Progenitor cell of endocrine pancreas (in vitro differentiated cells): ENCODE data around the gene LOXL1. TPM values are rescaled to one million over a fixed set of nuclear protein-coding genes. Genes with fewer than 3 reads are reported as not detected.
"Not testable (repeated sequence)": the region's sequence is repeated elsewhere in the genome, so short reads cannot be mapped to it uniquely, and the experiment has no call there.

ENCODE experiments used
- DNase-seq: peaks from one replicate; pipeline ENCODE4 v3.0.0; 2021; ENCODE audit warnings: low spot score; ENCODE audit not compliant: unreplicated experiment
- H3K27ac Mint-ChIP-seq: 2 replicates; pipeline ENCODE4 v1.8.0; 2021; ENCODE audit warnings: mild to moderate bottlenecking, moderate library complexity, mixed read lengths
- H3K27me3 Mint-ChIP-seq: 2 replicates; pipeline ENCODE4 v1.8.0; 2021; ENCODE audit warnings: mixed read lengths
- H3K36me3 Mint-ChIP-seq: 2 replicates; pipeline ENCODE4 v1.8.0; 2022; ENCODE audit warnings: mixed read lengths; ENCODE audit not compliant: insufficient read depth
- H3K4me1 Mint-ChIP-seq: 2 replicates; pipeline ENCODE4 v1.8.0; 2021; ENCODE audit warnings: low read depth, mixed read lengths
- H3K4me3 Mint-ChIP-seq: 2 replicates; pipeline ENCODE4 v1.8.0; 2021; ENCODE audit warnings: low read depth, mild to moderate bottlenecking, moderate library complexity, mixed read lengths
- H3K9me3 Mint-ChIP-seq: 2 replicates; pipeline ENCODE4 v1.8.0; 2021; ENCODE audit warnings: low read depth, mixed read lengths
- total RNA-seq: library from RNA; stranded (reverse); gene quantifications from 2 replicates; pipeline ENCODE4 v1.2.1, GENCODE V29; 2021
- TF ChIP-seq, protein P1 (sequence below): fragments of 200-600 bp; sonication (generic); IDR thresholded peaks from one replicate; pipeline ENCODE4 v1.5.0; 2021; ENCODE audit warnings: antibody characterized with exemption, mild to moderate bottlenecking; ENCODE audit not compliant: unreplicated experiment

Gene LOXL1
- total RNA-seq, 1 donor from 2014 or later, result 17.4 TPM

DNA sequence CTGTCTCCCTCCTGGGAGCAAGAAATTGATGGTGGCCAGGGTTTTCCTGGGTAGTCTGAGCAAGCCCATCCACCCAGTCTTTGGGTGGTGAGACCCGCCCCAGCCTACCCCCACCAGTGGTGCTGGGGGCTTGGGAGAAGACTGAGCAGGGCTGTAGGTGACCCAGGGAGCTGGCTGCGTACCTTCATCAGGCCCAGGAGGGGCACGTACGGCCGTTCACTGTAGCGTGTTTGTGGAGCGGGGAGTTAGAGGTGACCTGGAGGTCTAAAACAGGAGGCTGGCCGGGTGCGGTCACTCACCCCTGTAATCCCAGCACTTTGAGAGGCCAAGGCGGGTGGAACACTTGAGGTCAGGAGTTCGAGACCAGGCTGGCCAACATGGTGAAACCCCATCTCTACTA lies 11.5 kb downstream of the LOXL1 start:
- TF ChIP-seq, protein P1, sequence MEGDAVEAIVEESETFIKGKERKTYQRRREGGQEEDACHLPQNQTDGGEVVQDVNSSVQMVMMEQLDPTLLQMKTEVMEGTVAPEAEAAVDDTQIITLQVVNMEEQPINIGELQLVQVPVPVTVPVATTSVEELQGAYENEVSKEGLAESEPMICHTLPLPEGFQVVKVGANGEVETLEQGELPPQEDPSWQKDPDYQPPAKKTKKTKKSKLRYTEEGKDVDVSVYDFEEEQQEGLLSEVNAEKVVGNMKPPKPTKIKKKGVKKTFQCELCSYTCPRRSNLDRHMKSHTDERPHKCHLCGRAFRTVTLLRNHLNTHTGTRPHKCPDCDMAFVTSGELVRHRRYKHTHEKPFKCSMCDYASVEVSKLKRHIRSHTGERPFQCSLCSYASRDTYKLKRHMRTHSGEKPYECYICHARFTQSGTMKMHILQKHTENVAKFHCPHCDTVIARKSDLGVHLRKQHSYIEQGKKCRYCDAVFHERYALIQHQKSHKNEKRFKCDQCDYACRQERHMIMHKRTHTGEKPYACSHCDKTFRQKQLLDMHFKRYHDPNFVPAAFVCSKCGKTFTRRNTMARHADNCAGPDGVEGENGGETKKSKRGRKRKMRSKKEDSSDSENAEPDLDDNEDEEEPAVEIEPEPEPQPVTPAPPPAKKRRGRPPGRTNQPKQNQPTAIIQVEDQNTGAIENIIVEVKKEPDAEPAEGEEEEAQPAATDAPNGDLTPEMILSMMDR, result no peak
- Mint-ChIP-seq H3K27ac (no peak overlapping the region), H3K9me3 (no peaks in the 10 kb centered on the region), H3K4me3 (no peak overlapping the region), H3K4me1 (peaks cover 4% of the 10 kb centered on the region), H3K36me3 (no peaks in the 10 kb centered on the region), H3K27me3 (no peaks in the 10 kb centered on the region)
- DNase-seq, result no peak

DNA sequence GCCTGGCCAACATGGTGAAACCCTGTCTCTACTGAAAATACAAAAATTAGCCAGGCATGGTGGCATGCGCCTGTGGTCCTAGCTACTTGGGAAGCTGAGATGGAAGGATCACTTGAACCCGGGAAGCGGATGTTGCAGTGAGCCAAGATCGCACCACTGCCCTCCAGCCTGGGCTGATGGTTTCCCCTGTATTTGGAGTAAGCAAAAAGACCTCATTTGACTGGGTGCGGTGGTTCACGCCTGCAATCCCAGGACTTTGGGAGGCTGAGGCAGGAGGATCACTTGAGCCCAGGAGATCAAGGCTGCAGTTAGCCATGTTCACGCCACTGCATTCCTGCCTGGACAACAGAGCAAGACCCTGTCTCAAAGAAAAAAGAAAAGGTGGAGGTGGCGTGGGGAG lies 12.3 kb downstream of the LOXL1 start:
- not testable (repeated sequence) for H3K27ac Mint-ChIP-seq, H3K4me1 Mint-ChIP-seq, H3K9me3 Mint-ChIP-seq, H3K36me3 Mint-ChIP-seq, H3K4me3 Mint-ChIP-seq, DNase-seq, H3K27me3 Mint-ChIP-seq

DNA sequence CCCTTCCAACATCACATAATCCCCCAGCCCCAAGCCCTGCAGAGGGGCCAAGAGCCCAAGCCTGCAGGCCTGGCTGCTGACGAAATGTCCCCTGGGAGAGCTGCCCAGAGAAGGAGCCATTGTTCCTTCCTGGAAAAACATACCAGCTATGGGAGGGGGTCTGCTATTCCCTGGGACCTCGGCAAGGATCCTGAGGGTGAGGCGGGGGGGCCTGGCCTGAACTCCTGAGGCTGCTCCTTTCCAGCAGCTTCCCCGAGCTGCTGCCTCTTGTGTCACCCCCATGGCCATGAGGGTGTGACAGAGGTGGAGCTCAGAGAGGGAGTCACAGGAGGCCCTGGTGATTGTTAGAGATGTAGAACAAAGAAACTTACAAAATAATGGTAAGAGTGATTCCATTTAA lies 12.9 kb downstream of the LOXL1 start:
- DNase-seq, result no peak
- H3K4me1 Mint-ChIP-seq, result peaks cover 7% of the 10 kb centered on the region
- TF ChIP-seq, protein P1, result no peak
- no peaks in the 10 kb centered on the region for H3K9me3 Mint-ChIP-seq
- H3K27ac Mint-ChIP-seq, result no peak overlapping the region
- no peak overlapping the region for H3K4me3 Mint-ChIP-seq
- no peaks in the 10 kb centered on the region for H3K27me3 Mint-ChIP-seq
- H3K36me3 Mint-ChIP-seq, result no peaks in the 10 kb centered on the region

DNA sequence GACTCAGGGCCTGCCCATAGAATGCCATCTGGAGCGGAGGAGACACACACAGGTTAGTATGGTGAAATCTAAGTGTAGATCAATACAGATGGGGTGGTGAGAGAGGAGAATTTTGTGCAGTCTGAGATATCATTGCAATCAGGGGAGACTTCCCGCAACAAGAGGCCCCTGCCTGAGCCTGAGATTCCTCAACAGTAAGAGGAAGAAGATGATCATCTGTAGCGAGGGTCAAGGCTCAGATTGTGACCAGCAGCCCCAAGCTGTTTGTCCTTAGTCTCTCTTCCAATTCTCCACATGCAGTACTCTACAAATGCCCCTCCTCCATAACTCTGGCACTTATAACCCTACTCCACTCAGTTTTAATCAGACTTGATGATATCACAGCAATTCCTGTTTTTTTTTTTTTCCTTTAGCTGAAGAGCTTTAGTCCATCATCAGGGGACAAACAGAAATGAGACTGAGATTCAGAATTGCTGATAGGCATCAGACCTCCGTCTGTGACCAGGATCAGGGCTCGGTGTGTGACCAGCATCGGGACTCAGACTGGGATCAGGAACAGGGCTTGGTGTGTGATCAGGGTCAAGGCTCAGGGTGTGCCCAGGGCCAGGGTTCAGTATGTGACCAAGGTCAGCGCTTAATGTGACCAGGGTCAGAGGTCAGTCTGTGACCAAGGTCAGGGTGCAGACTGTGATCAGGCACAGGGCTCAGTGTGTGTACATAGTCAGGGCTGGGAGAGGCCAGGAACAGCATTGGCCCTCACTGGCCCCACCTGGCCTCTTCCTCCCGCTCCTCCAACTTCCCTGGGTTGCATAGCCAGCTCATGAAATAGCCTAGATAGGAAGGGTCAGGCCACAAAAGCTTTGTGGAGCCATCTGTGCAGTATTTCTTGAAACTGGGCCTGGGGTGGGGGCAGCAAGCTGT lies 14.1 kb downstream of the LOXL1 start:
- no peaks in the 10 kb centered on the region for H3K9me3 Mint-ChIP-seq
- TF ChIP-seq, protein P1, result no peak
- H3K4me1 Mint-ChIP-seq, result peaks cover 7% of the 10 kb centered on the region
- H3K27me3 Mint-ChIP-seq, result no peaks in the 10 kb centered on the region
- H3K27ac Mint-ChIP-seq, result no peak overlapping the region
- DNase-seq, result no peak
- no peak overlapping the region for H3K4me3 Mint-ChIP-seq
- H3K36me3 Mint-ChIP-seq, result no peaks in the 10 kb centered on the region

DNA sequence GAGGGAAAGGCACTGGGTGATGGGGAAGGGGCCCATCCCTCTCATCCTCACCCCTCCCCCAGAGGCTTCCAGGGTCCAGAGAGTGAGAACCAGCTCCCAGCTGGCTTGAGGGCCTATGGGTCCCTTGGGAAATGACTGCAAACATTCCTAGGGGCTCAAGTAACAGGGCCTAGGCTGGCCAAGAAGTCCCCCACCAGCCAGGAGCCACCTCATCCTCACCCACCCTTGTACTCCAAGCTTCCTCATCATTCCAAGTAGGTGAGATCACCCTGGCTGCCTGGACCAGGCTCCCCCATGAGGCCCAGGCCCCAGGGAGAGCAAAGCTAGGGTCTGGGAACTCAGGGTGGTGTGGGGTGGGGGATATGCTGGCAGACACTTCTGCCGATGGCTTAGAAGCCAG lies 14.8 kb downstream of the LOXL1 start:
- TF ChIP-seq, protein P1, result no peak
- H3K27ac Mint-ChIP-seq, result no peak overlapping the region
- peaks cover 7% of the 10 kb centered on the region for H3K4me1 Mint-ChIP-seq
- H3K27me3 Mint-ChIP-seq, result no peaks in the 10 kb centered on the region
- H3K36me3 Mint-ChIP-seq, result no peaks in the 10 kb centered on the region
- DNase-seq, result no peak
- no peak overlapping the region for H3K4me3 Mint-ChIP-seq
- no peaks in the 10 kb centered on the region for H3K9me3 Mint-ChIP-seq

DNA sequence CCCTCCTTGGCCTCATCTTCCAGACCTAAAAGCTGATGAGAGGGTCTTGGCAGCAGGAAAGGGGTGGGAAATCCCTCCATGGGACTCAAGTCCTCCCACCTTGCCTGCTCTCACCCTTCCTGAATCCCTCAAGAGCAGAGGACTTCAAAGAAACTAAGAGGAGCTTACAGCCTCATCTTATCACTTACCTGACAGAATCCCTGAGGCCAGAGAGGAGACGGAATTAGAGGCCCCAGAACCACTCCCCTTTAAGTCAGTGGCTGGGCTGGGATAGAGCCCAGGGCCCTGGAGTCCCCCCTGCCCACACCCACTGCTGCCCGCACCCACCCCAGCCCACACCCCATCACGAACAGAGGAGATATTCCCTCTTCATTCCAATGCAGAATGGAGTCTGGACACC lies 15.2 kb downstream of the LOXL1 start:
- Mint-ChIP-seq H3K36me3 (no peaks in the 10 kb centered on the region), H3K4me1 (peaks cover 7% of the 10 kb centered on the region), H3K9me3 (no peaks in the 10 kb centered on the region), H3K4me3 (no peak overlapping the region), H3K27me3 (no peaks in the 10 kb centered on the region), H3K27ac (peak overlapping the region; percentile 45)
- DNase-seq, result no peak
- TF ChIP-seq, protein P1, result no peak
